ENCODE results near the gene SIAH3.

Gene SIAH3

GRCh38 chr13:45807520-45808099, 43.9 kb downstream of the SIAH3 start:
- TF ChIP-seq TAF1 (IDR thresholded peaks at IDR 0.05; ENCODE audit: borderline replicate concordance, insufficient read depth, low read length) = no peak
- no peak for TF ChIP-seq POLR2AphosphoS5 (IDR thresholded peaks at IDR 0.05; ENCODE audit: low read depth, low read length)
- TF ChIP-seq SIN3A (IDR thresholded peaks at IDR 0.05; ENCODE audit: borderline replicate concordance, insufficient read depth, low read length) = no peak
- no peak for TF ChIP-seq REST (IDR thresholded peaks at IDR 0.05; ENCODE audit: insufficient read depth in 1 of 2, low read depth in 2 of 2, low read length in 2 of 2)
- TF ChIP-seq FOXP2 (optimal IDR thresholded peaks at IDR 0.05; ENCODE audit: borderline replicate concordance, extremely low read depth, extremely low read length, insufficient read depth) = no peak

GRCh38 chr13:45800485-45800884, 51.1 kb downstream of the SIAH3 start:
- TF ChIP-seq FOXP2 (optimal IDR thresholded peaks at IDR 0.05; ENCODE audit: borderline replicate concordance, extremely low read depth, extremely low read length, insufficient read depth) (no peak), REST (IDR thresholded peaks at IDR 0.05; ENCODE audit: insufficient read depth in 1 of 2, low read depth in 2 of 2, low read length in 2 of 2) (no peak), POLR2AphosphoS5 (IDR thresholded peaks at IDR 0.05; ENCODE audit: low read depth, low read length) (no peak), SIN3A (IDR thresholded peaks at IDR 0.05; ENCODE audit: borderline replicate concordance, insufficient read depth, low read length) (no peak)

GRCh38 chr13:45799451-45799850, 52.1 kb downstream of the SIAH3 start:
- no peak for TF ChIP-seq FOXP2 (optimal IDR thresholded peaks at IDR 0.05; ENCODE audit: borderline replicate concordance, extremely low read depth, extremely low read length, insufficient read depth)
- no peak for TF ChIP-seq TAF1 (IDR thresholded peaks at IDR 0.05; ENCODE audit: borderline replicate concordance, insufficient read depth, low read length)
- no peak for TF ChIP-seq REST (IDR thresholded peaks at IDR 0.05; ENCODE audit: insufficient read depth in 1 of 2, low read depth in 2 of 2, low read length in 2 of 2)
- no peak for TF ChIP-seq SIN3A (IDR thresholded peaks at IDR 0.05; ENCODE audit: borderline replicate concordance, insufficient read depth, low read length)
- no peak for TF ChIP-seq POLR2AphosphoS5 (IDR thresholded peaks at IDR 0.05; ENCODE audit: low read depth, low read length)

GRCh38 chr13:45798851-45799250, 52.7 kb downstream of the SIAH3 start:
- no peak for TF ChIP-seq TAF1 (IDR thresholded peaks at IDR 0.05; ENCODE audit: borderline replicate concordance, insufficient read depth, low read length)
- TF ChIP-seq SIN3A (IDR thresholded peaks at IDR 0.05; ENCODE audit: borderline replicate concordance, insufficient read depth, low read length) = no peak
- TF ChIP-seq REST (IDR thresholded peaks at IDR 0.05; ENCODE audit: insufficient read depth in 1 of 2, low read depth in 2 of 2, low read length in 2 of 2) = no peak
- no peak for TF ChIP-seq POLR2AphosphoS5 (IDR thresholded peaks at IDR 0.05; ENCODE audit: low read depth, low read length)
- TF ChIP-seq FOXP2 (optimal IDR thresholded peaks at IDR 0.05; ENCODE audit: borderline replicate concordance, extremely low read depth, extremely low read length, insufficient read depth) = no peak
